HG03354 (cell line): Measurements from ENCODE around the gene PSD2.

Source experiments
- ATAC-seq: cut with Tn5 transposase; IDR thresholded peaks from one replicate; pipeline ENCODE4 v1.9.1; 2021; ENCODE audit warnings: mild to moderate bottlenecking; ENCODE audit not compliant: unreplicated experiment, poor library complexity, severe bottlenecking

Gene PSD2

DNA sequence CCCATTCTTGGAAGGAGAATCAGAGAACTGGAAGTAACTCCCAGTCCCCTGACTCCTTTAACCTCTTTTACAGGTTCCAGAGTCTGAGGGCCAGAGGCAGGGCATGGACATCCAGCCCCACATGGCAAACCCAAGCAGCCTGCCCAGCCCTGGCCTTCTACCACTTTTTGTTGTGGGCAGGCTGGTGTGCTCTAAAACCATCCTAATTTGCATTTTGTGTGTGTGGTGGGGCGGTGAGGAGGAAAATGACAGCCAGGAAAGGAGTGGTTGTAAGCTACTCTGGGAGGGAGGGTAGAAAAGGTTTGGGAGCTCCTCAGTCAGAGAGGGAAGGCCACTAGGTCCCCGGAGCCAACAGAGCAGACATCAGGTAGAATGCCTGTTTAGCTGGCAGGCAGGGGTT, 90.6 kb downstream of the PSD2 start:
- ATAC-seq = no peak

DNA sequence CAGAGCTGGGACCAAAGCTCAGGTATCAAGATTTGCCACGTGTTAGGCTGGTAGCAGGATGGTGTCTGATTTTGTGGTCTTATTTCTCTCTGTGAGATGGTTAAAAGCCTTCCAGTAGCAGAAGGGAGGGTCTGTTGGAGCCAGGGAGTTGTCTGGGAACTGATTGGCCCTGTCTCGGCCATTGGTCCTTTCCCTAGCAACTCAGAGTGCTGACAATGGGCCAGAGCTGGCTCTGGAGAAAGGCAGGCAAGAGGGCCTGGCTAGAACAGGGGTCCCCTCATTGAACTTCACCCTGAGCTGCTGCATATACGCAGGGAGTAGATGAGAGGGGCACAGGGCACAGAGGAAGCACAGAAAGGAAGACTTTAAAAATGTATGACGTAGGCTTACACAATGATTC, 92.8 kb downstream of the PSD2 start:
- no peak for ATAC-seq

DNA sequence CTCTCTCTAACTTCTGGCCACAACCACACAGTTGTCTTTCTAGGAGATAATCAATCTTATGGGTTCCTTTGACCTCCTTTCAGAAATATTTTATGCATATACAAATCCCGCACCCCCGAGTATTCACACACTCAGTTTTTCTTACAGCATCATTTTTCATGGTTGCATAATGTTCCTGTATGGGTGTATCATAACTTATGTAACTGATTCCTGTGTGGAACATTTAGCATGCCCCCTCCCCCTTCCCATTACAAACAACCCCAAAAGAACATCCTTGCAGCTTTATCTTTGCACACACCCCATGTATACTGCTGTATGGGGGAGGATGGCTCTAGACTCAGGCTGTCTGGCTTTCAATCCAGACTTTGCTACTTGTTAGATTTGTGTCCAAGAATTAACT, 93.8 kb downstream of the PSD2 start:
- ATAC-seq = no peak

DNA sequence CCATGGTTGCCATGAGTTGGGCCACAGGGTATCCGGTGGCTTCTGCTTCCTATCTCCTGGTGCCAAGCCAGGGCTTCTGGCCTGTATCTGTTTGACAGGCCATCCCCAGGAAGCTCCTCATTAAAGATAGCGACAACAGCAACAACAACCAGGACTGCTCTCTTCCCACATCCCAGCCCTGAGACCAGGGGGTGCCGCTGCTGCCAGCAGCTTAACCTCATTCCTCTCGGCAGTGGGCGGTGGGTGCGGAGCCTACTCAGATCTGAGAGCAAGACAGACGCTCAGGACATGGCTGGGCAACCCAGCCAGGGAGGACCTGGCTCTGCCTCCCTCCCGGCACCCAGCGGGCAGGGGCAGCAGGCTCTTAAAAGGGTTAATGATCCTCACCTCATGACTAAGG, 98.3 kb downstream of the PSD2 start:
- no peak for ATAC-seq
